ENCODE measurements around the gene SH3BP2. TPM values are rescaled to one million over a fixed set of nuclear protein-coding genes. Genes with fewer than 3 reads are reported as not detected.

Gene SH3BP2
- polyA plus RNA-seq, 1 of the 3 experiments (the other 2 are of a cell fraction) = 25.2 TPM

DNA sequence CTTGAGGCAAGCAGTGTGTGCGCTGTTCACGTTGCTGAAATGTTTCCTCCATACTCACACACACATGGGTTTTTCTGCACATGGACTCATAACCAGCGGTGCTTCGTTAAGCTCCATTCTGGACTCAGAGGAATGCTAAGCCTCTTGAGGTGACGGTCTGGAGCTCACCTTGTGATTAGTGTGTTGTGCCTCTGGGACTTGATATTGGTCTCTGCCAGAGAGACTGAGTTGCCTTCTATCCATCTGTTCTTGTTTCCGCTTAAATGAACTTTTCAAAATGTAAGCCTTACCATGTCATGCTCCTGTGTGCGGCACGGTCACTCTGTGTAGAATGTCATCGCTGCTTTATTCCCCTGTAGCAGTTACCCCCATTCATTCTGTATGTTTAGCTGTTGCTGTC, 93.3 kb downstream of the SH3BP2 start:
- no peak for DNase-seq
- Histone ChIP-seq H3K9me3 (no peaks in the 10 kb centered on the region), H3K79me2 (ENCODE audit: insufficient read depth) (peaks cover 78% of the 10 kb centered on the region), H3K4me2 (no peak overlapping the region), H2AFZ (ENCODE audit: low read depth) (no peak overlapping the region), H3K27me3 (ENCODE audit: insufficient read depth) (no peaks in the 10 kb centered on the region), H3K36me3 (replicated peaks in 1 of 2; ENCODE audit: control insufficient read depth in 1 of 2, insufficient read depth in 2 of 2, low read length in 1 of 2) (peaks cover 27 to 66% of the 10 kb centered on the region in 2 experiments), H3K9ac (no peak overlapping the region), H3K27ac (ENCODE audit: low read depth in 2 of 2, low read length in 1 of 2) (peak overlapping the region in 1 of 2 experiments; percentile 83; a peak in 3 of 4 replicates), H3K9me2 (no peaks in the 10 kb centered on the region), H3K4me1 (ENCODE audit: control insufficient read depth in 1 of 2, insufficient read depth in 2 of 2, low read depth in 1 of 2, low read length in 1 of 2) (peaks cover 0 to 22% of the 10 kb centered on the region in 2 experiments; a peak in 2 of 4 replicates), H3K4me3 (ENCODE audit: low read depth in 2 of 2, low read length in 1 of 2) (no peak overlapping the region), H4K20me1 (ENCODE audit: insufficient read depth) (peaks cover 19% of the 10 kb centered on the region), H3F3A (replicated peaks; ENCODE audit: insufficient read depth) (peaks cover 11% of the 10 kb centered on the region)
- CTCF ChIA-PET = interaction anchor here (0.9 to 1.5 kb wide), 7 partner anchors 10 to 666 kb away, joined by 3 to 4 read pairs (median 3); no protein-coding TSS in a partner anchor
- no peak for TF ChIP-seq FOXJ3 (CRISPR knock-in tag; IDR thresholded peaks at IDR 0.05)
- no peak for TF ChIP-seq EP300 (IDR thresholded peaks at IDR 0.05; ENCODE audit: borderline replicate concordance in 1 of 2, low read depth in 1 of 2, low read length in 1 of 2)
- no peak for TF ChIP-seq YY1 (IDR thresholded peaks at IDR 0.05; ENCODE audit: low read depth)
- TF ChIP-seq TEAD4 (IDR thresholded peaks at IDR 0.05; ENCODE audit: borderline replicate concordance, insufficient read depth) = no peak
- TF ChIP-seq GATA2 (CRISPR knock-in tag; IDR thresholded peaks at IDR 0.05) = no peak
- no peak for TF ChIP-seq RAD21 (IDR thresholded peaks at IDR 0.05; ENCODE audit: low read length)
- TF ChIP-seq JUND (IDR thresholded peaks at IDR 0.05) = no peak
- no peak for TF ChIP-seq EZH2phosphoT487 (IDR thresholded peaks at IDR 0.05; ENCODE audit: borderline replicate concordance, low read depth)
- no peak for TF ChIP-seq TAF1 (IDR thresholded peaks at IDR 0.05; ENCODE audit: borderline replicate concordance, low read depth, low read length)
- TF ChIP-seq TCF12 (IDR thresholded peaks at IDR 0.05) = no peak
- TF ChIP-seq, protein P1, sequence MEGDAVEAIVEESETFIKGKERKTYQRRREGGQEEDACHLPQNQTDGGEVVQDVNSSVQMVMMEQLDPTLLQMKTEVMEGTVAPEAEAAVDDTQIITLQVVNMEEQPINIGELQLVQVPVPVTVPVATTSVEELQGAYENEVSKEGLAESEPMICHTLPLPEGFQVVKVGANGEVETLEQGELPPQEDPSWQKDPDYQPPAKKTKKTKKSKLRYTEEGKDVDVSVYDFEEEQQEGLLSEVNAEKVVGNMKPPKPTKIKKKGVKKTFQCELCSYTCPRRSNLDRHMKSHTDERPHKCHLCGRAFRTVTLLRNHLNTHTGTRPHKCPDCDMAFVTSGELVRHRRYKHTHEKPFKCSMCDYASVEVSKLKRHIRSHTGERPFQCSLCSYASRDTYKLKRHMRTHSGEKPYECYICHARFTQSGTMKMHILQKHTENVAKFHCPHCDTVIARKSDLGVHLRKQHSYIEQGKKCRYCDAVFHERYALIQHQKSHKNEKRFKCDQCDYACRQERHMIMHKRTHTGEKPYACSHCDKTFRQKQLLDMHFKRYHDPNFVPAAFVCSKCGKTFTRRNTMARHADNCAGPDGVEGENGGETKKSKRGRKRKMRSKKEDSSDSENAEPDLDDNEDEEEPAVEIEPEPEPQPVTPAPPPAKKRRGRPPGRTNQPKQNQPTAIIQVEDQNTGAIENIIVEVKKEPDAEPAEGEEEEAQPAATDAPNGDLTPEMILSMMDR (IDR thresholded peaks at IDR 0.05) = no peak
- no peak for TF ChIP-seq SIN3A (IDR thresholded peaks at IDR 0.05; ENCODE audit: borderline replicate concordance, low read depth, low read length)
- TF ChIP-seq, protein P2, sequence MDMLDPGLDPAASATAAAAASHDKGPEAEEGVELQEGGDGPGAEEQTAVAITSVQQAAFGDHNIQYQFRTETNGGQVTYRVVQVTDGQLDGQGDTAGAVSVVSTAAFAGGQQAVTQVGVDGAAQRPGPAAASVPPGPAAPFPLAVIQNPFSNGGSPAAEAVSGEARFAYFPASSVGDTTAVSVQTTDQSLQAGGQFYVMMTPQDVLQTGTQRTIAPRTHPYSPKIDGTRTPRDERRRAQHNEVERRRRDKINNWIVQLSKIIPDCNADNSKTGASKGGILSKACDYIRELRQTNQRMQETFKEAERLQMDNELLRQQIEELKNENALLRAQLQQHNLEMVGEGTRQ (IDR thresholded peaks at IDR 0.05; ENCODE audit: borderline replicate concordance, low read depth, low read length) = no peak
- no peak for TF ChIP-seq NRF1 (IDR thresholded peaks at IDR 0.05; ENCODE audit: low read depth, low read length)
- TF ChIP-seq, protein P3, sequence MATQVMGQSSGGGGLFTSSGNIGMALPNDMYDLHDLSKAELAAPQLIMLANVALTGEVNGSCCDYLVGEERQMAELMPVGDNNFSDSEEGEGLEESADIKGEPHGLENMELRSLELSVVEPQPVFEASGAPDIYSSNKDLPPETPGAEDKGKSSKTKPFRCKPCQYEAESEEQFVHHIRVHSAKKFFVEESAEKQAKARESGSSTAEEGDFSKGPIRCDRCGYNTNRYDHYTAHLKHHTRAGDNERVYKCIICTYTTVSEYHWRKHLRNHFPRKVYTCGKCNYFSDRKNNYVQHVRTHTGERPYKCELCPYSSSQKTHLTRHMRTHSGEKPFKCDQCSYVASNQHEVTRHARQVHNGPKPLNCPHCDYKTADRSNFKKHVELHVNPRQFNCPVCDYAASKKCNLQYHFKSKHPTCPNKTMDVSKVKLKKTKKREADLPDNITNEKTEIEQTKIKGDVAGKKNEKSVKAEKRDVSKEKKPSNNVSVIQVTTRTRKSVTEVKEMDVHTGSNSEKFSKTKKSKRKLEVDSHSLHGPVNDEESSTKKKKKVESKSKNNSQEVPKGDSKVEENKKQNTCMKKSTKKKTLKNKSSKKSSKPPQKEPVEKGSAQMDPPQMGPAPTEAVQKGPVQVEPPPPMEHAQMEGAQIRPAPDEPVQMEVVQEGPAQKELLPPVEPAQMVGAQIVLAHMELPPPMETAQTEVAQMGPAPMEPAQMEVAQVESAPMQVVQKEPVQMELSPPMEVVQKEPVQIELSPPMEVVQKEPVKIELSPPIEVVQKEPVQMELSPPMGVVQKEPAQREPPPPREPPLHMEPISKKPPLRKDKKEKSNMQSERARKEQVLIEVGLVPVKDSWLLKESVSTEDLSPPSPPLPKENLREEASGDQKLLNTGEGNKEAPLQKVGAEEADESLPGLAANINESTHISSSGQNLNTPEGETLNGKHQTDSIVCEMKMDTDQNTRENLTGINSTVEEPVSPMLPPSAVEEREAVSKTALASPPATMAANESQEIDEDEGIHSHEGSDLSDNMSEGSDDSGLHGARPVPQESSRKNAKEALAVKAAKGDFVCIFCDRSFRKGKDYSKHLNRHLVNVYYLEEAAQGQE (IDR thresholded peaks at IDR 0.05; ENCODE audit: low read depth, low read length) = no peak
- TF ChIP-seq GABPA (IDR thresholded peaks at IDR 0.05; ENCODE audit: low read depth) = no peak
- TF ChIP-seq NFIC (IDR thresholded peaks at IDR 0.05; ENCODE audit: borderline replicate concordance) = no peak
- no peak for TF ChIP-seq MEF2A (IDR thresholded peaks at IDR 0.05; ENCODE audit: borderline replicate concordance, low read depth)
- POLR2A ChIA-PET = interaction anchor here (0.9 to 1.3 kb wide), 5 partner anchors 24 to 624 kb away, joined by 3 to 7 read pairs (median 3); partner anchors contain the start of gene MXD4
- WGBS (ENCODE audit: low lambda C conversion rate) = 88% methylated on average over 9 of the region's 9 CpGs

Measured in SK-N-SH (cell line).